A549 (cell line): ENCODE measurements around the gene ELOVL2. TPM values are rescaled to one million over a fixed set of nuclear protein-coding genes. Genes with fewer than 3 reads are reported as not detected.
"Not testable (repeated sequence)": the region's sequence is repeated elsewhere in the genome, so short reads cannot be mapped to it uniquely, and the experiment has no call there.

Experiments used
- ATAC-seq, 2 experiments: fragments of 200-7000 bp in 1 of 2; fragments of >200 bp in 1 of 2; cut with Nextera tagmentation in 1 of 2; cut with Tn5 transposase in 1 of 2; 3 replicates each; pipeline versions ENCODE4 v1.8.0 to v1.9.1; 2018 to 2020; ENCODE audit warnings: mild to moderate bottlenecking in 1 of 2, moderate library complexity in 1 of 2
- CTCF ChIA-PET: fragments of 300-600 bp; sonication (Branson Sonifier 250); formaldehyde crosslinking; extraction: SDS; loops from one replicate; lab custom pipeline; 2021; ENCODE audit warnings: antibody characterized with exemption, inconsistent platforms; lab: Yijun Ruan, JAX
- POLR2A ChIA-PET: fragments of 350-600 bp; formaldehyde crosslinking; extraction: SDS; loops from one replicate; lab custom pipeline; 2021; ENCODE audit warnings: antibody characterized with exemption, inconsistent platforms; lab: Yijun Ruan, JAX
- DNase-seq, 2 experiments: peaks; one replicate each; pipeline versions ENCODE4 v3.0.0 to v3.0.0-alpha.2; 2011 to 2016; ENCODE audit warnings: low read depth in 1 of 2, low spot score in 1 of 2
- FAIRE-seq: peaks from 2 replicates; lab custom pipeline; 2011; peaks lifted over from hg19 to GRCh38; lab: Jason Lieb, UNC
- H3K27ac ChIP-seq, 2 experiments: fragments of >200 bp; sonication (Bioruptor Twin); formaldehyde crosslinking; 3 replicates each; pipeline ENCODE4 v1.5.1; 2016 to 2017
- H3K4me1 ChIP-seq: fragments of >200 bp; sonication (Bioruptor Twin); formaldehyde crosslinking; 3 replicates; pipeline ENCODE4 v1.6.1; 2016
- H3K4me2 ChIP-seq: fragments of >200 bp; sonication (Bioruptor Twin); formaldehyde crosslinking; 3 replicates; pipeline ENCODE4 v1.6.1; 2016
- H3K4me3 ChIP-seq: fragments of >200 bp; sonication (Bioruptor Twin); formaldehyde crosslinking; 3 replicates; pipeline ENCODE4 v1.5.1; 2016
- H3K9me3 ChIP-seq: fragments of >200 bp; sonication (Bioruptor Twin); formaldehyde crosslinking; 3 replicates; pipeline ENCODE4 v1.6.1; 2016
- CEBPB ChIP-seq, 2 experiments: fragments of >200 bp in 1 of 2; sonication (Bioruptor Twin) in 1 of 2; formaldehyde crosslinking in 1 of 2; IDR thresholded peaks; 2 replicates each; pipeline ENCODE4 v1.6.1; 2012 to 2016
- HDAC2 ChIP-seq: fragments of 200-600 bp; sonication (generic); IDR thresholded peaks from 2 replicates; pipeline ENCODE4 v1.6.1; 2016
- HOXB13 ChIP-seq: fragments of 250-450 bp; sonication (Bioruptor Pico); IDR thresholded peaks from 2 replicates; pipeline ENCODE4 v1.5.0; 2020; ENCODE audit warnings: low read depth, mild to moderate bottlenecking, moderate library complexity
- JUNB ChIP-seq: fragments of >200 bp; sonication (Bioruptor Twin); formaldehyde crosslinking; IDR thresholded peaks from 2 replicates; pipeline ENCODE4 v1.6.1; 2016
- KDM1A ChIP-seq: fragments of 200-600 bp; sonication (generic); IDR thresholded peaks from 2 replicates; pipeline ENCODE4 v1.6.1; 2016; ENCODE audit warnings: low read depth, mild to moderate bottlenecking
- KDM5A ChIP-seq: fragments of 200-600 bp; sonication (generic); IDR thresholded peaks from 2 replicates; pipeline ENCODE4 v1.6.1; 2016; ENCODE audit warnings: antibody characterized with exemption, mild to moderate bottlenecking
- MAFK ChIP-seq: fragments of 450-650 bp; IDR thresholded peaks from 2 replicates; pipeline ENCODE4 v1.6.1; 2014; ENCODE audit not compliant: partially characterized antibody
- NFE2L2 ChIP-seq: fragments of 150-350 bp; conservative IDR thresholded peaks from 2 replicates; pipeline ENCODE4 v1.6.1; 2014; ENCODE audit warnings: low read length
- NPAS2 ChIP-seq: fragments of 250-450 bp; sonication (Bioruptor Pico); IDR thresholded peaks from 2 replicates; pipeline ENCODE4 v1.8.0; 2022; ENCODE audit warnings: mild to moderate bottlenecking, moderate library complexity, borderline replicate concordance
- NR3C1 ChIP-seq: fragments of >200 bp; sonication (Bioruptor Twin); formaldehyde crosslinking; IDR thresholded peaks from 3 replicates; pipeline ENCODE4 v1.6.1; 2017
- POLR2AphosphoS2 ChIP-seq: conservative IDR thresholded peaks from 2 replicates; pipeline ENCODE4 v1.6.1; 2012; ENCODE audit warnings: low read length, improper control_type of control experiment, inconsistent platforms
- RARB ChIP-seq: fragments of 250-450 bp; sonication (Bioruptor Pico); IDR thresholded peaks from 2 replicates; pipeline ENCODE4 v1.8.0; 2021; ENCODE audit warnings: mild to moderate bottlenecking, moderate library complexity
- RCOR1 ChIP-seq: fragments of 150-350 bp; IDR thresholded peaks from 2 replicates; pipeline ENCODE4 v1.6.1; 2014; ENCODE audit warnings: antibody characterized with exemption, low read length, low read depth
- SMC3 ChIP-seq: fragments of >200 bp; sonication (Bioruptor Twin); formaldehyde crosslinking; IDR thresholded peaks from 3 replicates; pipeline ENCODE4 v1.6.1; 2018; ENCODE audit warnings: inconsistent platforms
- WGBS: methylation state at CpG from one replicate; pipeline ENCODE4 v1.1.6; 2017; ENCODE audit errors: missing lambda C conversion rate; 5-methylcytosine and 5-hydroxymethylcytosine counted together
- polyA plus RNA-seq, 4 experiments: library from polyadenylated mRNA; depleted of rRNA in 3 of 4; stranded (reverse); fragments of >200 nt; fragmentation: RNase III in 1 of 4; extraction: RNeasy Plus Mini Kit Qiagen cat#74134 plus additional on column Dnase treatment in 1 of 4; gene quantifications; 2 replicates in 3 of 4; 3 replicates in 1 of 4; pipeline ENCODE4 v1.2.3, GENCODE V29; 2011 to 2017
- TF ChIP-seq, protein P1 (sequence below): IDR thresholded peaks from 2 replicates; pipeline ENCODE4 v1.6.1; 2012
- TF ChIP-seq, protein P2 (sequence below): fragments of >200 bp; sonication (Bioruptor Twin); formaldehyde crosslinking; IDR thresholded peaks from 3 replicates; pipeline ENCODE4 v1.5.1; 2016
- TF ChIP-seq, protein P3 (sequence below): fragments of 150-350 bp; IDR thresholded peaks from 2 replicates; pipeline ENCODE4 v1.6.1; 2014; ENCODE audit warnings: low read depth, mild to moderate bottlenecking, low read length

ELOVL2 gene
- polyA plus RNA-seq, 2 of the 4 experiments (the other 2 are of a cell fraction), result 12.4 to 15.5 TPM

DNA sequence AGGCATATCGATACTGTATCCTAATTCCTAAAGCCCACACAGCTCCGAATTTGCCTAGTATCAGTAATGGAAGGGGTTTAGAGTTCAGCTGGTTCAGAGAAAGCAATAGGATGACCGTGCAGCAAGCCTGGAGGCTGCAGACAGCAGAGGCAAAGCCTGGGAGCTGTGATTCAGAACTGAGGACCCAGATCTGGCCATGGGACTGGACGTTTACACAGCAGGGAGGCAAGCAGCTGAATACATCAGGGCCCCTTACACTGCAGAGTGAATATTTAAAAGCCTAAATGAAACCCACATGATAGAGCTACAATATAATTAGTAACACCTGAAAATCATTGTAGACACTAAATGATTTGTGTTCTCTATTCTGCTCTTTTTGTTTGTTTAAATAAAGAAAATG is 38.0 kb downstream of the ELOVL2 start (continued):
- no peak for TF ChIP-seq RARB (CRISPR knock-in tag)
- TF ChIP-seq, protein P1, sequence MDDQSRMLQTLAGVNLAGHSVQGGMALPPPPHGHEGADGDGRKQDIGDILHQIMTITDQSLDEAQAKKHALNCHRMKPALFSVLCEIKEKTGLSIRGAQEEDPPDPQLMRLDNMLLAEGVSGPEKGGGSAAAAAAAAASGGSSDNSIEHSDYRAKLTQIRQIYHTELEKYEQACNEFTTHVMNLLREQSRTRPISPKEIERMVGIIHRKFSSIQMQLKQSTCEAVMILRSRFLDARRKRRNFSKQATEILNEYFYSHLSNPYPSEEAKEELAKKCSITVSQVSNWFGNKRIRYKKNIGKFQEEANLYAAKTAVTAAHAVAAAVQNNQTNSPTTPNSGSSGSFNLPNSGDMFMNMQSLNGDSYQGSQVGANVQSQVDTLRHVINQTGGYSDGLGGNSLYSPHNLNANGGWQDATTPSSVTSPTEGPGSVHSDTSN, result no peak
- no peak for TF ChIP-seq NFE2L2
- TF ChIP-seq, protein P2, sequence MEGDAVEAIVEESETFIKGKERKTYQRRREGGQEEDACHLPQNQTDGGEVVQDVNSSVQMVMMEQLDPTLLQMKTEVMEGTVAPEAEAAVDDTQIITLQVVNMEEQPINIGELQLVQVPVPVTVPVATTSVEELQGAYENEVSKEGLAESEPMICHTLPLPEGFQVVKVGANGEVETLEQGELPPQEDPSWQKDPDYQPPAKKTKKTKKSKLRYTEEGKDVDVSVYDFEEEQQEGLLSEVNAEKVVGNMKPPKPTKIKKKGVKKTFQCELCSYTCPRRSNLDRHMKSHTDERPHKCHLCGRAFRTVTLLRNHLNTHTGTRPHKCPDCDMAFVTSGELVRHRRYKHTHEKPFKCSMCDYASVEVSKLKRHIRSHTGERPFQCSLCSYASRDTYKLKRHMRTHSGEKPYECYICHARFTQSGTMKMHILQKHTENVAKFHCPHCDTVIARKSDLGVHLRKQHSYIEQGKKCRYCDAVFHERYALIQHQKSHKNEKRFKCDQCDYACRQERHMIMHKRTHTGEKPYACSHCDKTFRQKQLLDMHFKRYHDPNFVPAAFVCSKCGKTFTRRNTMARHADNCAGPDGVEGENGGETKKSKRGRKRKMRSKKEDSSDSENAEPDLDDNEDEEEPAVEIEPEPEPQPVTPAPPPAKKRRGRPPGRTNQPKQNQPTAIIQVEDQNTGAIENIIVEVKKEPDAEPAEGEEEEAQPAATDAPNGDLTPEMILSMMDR, result no peak
- TF ChIP-seq SMC3, result no peak
- no peak for TF ChIP-seq RCOR1
- TF ChIP-seq, all 56 proteins: peak for 0

DNA sequence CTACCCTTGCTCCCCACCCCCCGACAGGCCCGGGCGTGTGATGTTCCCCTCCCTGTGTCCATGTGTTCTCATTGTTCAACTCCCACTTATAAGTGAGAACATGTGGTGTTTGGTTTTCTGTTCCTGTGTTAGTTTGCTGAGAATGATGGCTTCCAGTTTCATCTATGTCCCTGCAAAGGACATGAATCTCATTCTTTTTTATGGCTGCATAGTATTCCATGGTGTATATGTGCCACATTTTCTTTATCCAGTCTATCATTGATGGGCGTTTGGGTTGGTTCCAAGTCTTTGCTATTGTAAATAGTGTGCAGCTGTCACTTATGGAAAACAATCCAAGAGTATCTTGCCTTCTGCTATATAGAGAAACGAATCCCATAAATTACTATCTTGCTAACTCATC is 40.8 kb downstream of the ELOVL2 start:
- FAIRE-seq, H3K4me2 ChIP-seq, POLR2A ChIA-PET, H3K4me3 ChIP-seq, H3K27ac ChIP-seq, DNase-seq, ATAC-seq, H3K9me3 ChIP-seq: not testable (repeated sequence)
- H3K4me1 ChIP-seq, result peaks cover 33% of the 10 kb centered on the region
- WGBS, result 93% methylated on average over 5 of the region's 5 CpGs
- CTCF ChIA-PET, result interaction anchor here (1.9 kb wide), 1 partner anchor 8 kb away, joined by 6 read pairs; no protein-coding TSS in a partner anchor

DNA sequence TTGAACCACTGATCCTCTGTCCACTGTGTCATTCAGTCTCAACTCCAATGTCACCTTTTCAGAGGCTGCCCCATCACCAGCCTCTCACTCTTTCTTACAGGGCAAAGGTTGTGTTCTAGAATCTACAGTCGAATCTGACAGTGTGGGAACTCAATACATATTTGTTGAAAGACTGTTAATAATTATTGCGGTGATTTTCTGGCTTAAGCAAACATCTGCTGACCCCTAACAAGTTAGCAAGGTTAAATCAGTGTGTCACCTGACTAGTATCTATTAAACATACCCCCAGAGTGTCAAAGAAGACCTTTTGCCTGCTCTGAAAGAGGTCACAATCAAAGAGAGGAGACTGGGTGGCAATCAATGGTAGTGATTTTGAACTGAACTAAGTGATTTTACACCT is 41.9 kb downstream of the ELOVL2 start:
- ATAC-seq, result no peak
- ChIA-PET CTCF (interaction anchor here (1.9 kb wide), 1 partner anchor 9 kb away, joined by 6 read pairs; no protein-coding TSS in a partner anchor), POLR2A (no interaction called here)
- TF ChIP-seq, protein P3, sequence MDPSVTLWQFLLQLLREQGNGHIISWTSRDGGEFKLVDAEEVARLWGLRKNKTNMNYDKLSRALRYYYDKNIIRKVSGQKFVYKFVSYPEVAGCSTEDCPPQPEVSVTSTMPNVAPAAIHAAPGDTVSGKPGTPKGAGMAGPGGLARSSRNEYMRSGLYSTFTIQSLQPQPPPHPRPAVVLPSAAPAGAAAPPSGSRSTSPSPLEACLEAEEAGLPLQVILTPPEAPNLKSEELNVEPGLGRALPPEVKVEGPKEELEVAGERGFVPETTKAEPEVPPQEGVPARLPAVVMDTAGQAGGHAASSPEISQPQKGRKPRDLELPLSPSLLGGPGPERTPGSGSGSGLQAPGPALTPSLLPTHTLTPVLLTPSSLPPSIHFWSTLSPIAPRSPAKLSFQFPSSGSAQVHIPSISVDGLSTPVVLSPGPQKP, result no peak
- no peak for TF ChIP-seq CEBPB (IDR thresholded peaks at IDR 0.05)
- TF ChIP-seq HDAC2, result no peak
- TF ChIP-seq, protein P2, result no peak
- no peak for TF ChIP-seq POLR2AphosphoS2
- TF ChIP-seq MAFK, result no peak
- no peak for TF ChIP-seq NPAS2 (CRISPR knock-in tag)
- no peak for TF ChIP-seq KDM1A
- TF ChIP-seq, all 56 proteins: peak for 0
- H3K4me1 ChIP-seq, result peaks cover 22% of the 10 kb centered on the region
- H3K4me2 ChIP-seq, result no peak overlapping the region
- FAIRE-seq, result no peak
- H3K9me3 ChIP-seq, result no peaks in the 10 kb centered on the region
- 63% methylated on average over 2 of the region's 2 CpGs for WGBS
- no peak overlapping the region for H3K27ac ChIP-seq
- H3K4me3 ChIP-seq, result no peak overlapping the region
- no peak for DNase-seq

DNA sequence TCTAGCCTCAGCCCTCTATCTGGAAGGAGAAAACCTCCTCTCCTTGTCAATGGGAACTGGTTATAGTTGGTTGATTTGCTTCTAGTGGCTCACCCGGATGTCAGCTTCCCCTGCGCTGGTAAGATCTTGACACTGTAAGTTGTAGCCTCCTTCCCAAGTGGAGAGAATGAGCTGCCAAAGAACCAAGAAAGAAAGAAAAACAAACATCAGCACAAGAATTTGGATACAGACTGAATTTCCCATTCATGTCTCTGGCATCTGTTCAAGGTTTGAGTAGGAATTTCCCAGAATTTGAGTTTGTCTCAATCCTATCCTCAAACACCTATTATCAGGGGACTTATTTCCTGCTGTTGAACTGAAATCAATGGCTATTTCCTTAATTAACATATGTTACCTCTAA is 44.1 kb downstream of the ELOVL2 start:
- Histone ChIP-seq H3K4me3 (no peak overlapping the region), H3K4me2 (no peak overlapping the region), H3K9me3 (no peaks in the 10 kb centered on the region), H3K27ac (no peak overlapping the region), H3K4me1 (no peaks in the 10 kb centered on the region; the same call in 2 of the 3 replicates)
- POLR2A ChIA-PET, result no interaction called here
- WGBS, result 80% methylated on average over 2 of the region's 2 CpGs
- FAIRE-seq (no peak), ATAC-seq (no peak), DNase-seq (no peak)
- CTCF ChIA-PET, result no interaction called here
- TF ChIP-seq JUNB (no peak), POLR2AphosphoS2 (no peak), NR3C1 (no peak), KDM5A (no peak), HOXB13 (no peak)
